PFSK-1 (cell line): ENCODE measurements around the gene VSIG8.

Source experiments
- FOXP2 ChIP-seq: optimal IDR thresholded peaks from 2 replicates; pipeline ENCODE3; 2011; ENCODE audit warnings: borderline replicate concordance, control low read depth, inconsistent platforms; ENCODE audit not compliant: insufficient read depth; ENCODE audit errors: extremely low read length, extremely low read depth
- POLR2AphosphoS5 ChIP-seq: IDR thresholded peaks from 2 replicates; pipeline ENCODE4 v1.6.1; 2012; ENCODE audit warnings: low read depth, mild to moderate bottlenecking, control low read depth, low read length, moderate library complexity
- SIN3A ChIP-seq: IDR thresholded peaks from 2 replicates; pipeline ENCODE4 v1.6.1; 2012; ENCODE audit warnings: mild to moderate bottlenecking, low read length, moderate library complexity, borderline replicate concordance; ENCODE audit not compliant: insufficient read depth
- TAF1 ChIP-seq: IDR thresholded peaks from 2 replicates; pipeline ENCODE4 v1.6.1; 2012; ENCODE audit warnings: low read length, control low read depth, borderline replicate concordance; ENCODE audit not compliant: insufficient read depth
- TF ChIP-seq, protein P1 (sequence below), 2 experiments: IDR thresholded peaks; 2 replicates each; pipeline versions ENCODE4 v1.6.1 to v1.8.0; 2011 to 2012; ENCODE audit warnings: low read depth in 2 of 2, low read length in 2 of 2, control low read depth in 1 of 2, inconsistent platforms in 1 of 2, mild to moderate bottlenecking in 1 of 2, moderate library complexity in 1 of 2; ENCODE audit not compliant: insufficient read depth in 1 of 2

DNA sequence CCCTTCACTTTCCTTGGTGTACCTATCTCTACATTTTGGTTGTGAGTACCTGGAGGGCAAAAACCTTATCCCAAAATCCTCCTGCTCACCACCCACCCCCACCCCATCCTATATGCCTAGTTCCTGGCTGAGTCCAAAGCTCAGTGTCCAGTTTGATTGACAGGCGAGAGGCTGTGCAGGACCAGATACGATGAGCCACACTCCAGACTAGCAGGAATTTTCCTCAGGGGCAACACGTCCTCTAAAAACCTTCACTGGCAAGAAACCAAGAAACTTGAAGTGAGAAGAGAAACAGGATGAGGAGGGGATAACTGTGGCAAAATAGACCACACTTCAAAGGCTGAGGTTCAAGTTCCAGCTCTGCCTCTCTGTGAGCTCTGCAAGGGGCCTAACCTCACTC, 36.9 kb downstream of the VSIG8 start:
- TF ChIP-seq TAF1 (no peak), POLR2AphosphoS5 (no peak), SIN3A (no peak), FOXP2 (no peak)
- TF ChIP-seq, protein P1, sequence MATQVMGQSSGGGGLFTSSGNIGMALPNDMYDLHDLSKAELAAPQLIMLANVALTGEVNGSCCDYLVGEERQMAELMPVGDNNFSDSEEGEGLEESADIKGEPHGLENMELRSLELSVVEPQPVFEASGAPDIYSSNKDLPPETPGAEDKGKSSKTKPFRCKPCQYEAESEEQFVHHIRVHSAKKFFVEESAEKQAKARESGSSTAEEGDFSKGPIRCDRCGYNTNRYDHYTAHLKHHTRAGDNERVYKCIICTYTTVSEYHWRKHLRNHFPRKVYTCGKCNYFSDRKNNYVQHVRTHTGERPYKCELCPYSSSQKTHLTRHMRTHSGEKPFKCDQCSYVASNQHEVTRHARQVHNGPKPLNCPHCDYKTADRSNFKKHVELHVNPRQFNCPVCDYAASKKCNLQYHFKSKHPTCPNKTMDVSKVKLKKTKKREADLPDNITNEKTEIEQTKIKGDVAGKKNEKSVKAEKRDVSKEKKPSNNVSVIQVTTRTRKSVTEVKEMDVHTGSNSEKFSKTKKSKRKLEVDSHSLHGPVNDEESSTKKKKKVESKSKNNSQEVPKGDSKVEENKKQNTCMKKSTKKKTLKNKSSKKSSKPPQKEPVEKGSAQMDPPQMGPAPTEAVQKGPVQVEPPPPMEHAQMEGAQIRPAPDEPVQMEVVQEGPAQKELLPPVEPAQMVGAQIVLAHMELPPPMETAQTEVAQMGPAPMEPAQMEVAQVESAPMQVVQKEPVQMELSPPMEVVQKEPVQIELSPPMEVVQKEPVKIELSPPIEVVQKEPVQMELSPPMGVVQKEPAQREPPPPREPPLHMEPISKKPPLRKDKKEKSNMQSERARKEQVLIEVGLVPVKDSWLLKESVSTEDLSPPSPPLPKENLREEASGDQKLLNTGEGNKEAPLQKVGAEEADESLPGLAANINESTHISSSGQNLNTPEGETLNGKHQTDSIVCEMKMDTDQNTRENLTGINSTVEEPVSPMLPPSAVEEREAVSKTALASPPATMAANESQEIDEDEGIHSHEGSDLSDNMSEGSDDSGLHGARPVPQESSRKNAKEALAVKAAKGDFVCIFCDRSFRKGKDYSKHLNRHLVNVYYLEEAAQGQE (IDR thresholded peaks at IDR 0.05; ENCODE audit: insufficient read depth in 1 of 2, low read depth in 2 of 2, low read length in 2 of 2): no peak
